K562 (cell line): ENCODE measurements around the gene CNPY4. TPM values are rescaled to one million over a fixed set of nuclear protein-coding genes. Genes with fewer than 3 reads are reported as not detected.

Source experiments
- ATAC-seq: fragments of 200-7000 bp; cut with Tn5 transposase; 3 replicates; pipeline ENCODE4 v1.9.1; 2020; ENCODE audit warnings: moderate library complexity
- BruUV-seq: library from RNA; stranded (reverse); fragments of 400-500 nt; replicated peaks from 2 replicates; lab custom pipeline; 2021; lab: Mats Ljungman, UMichigan
- CTCF ChIA-PET: fragments of 300-600 bp; formaldehyde crosslinking; extraction: SDS; loops from one replicate; lab custom pipeline; 2021; ENCODE audit warnings: low intra/inter-chr PET ratio; lab: Yijun Ruan, JAX
- POLR2A ChIA-PET: fragments of 300-600, 350-650 bp; sonication (Branson Sonifier 250); formaldehyde crosslinking; extraction: SDS; loops from one replicate; lab custom pipeline; 2021; ENCODE audit warnings: antibody characterized with exemption, inconsistent platforms; lab: Yijun Ruan, JAX
- DNase-seq, 4 experiments: peaks; one replicate each; pipeline versions ENCODE4 v3.0.0 to v3.0.0-alpha.2; 2011 to 2018; ENCODE audit warnings: low spot score in 3 of 4, mixed read lengths in 3 of 4; ENCODE audit errors: extremely low read depth in 1 of 4
- FAIRE-seq: peaks from 2 replicates; lab custom pipeline; 2011; peaks lifted over from hg19 to GRCh38; lab: Jason Lieb, UNC
- H2AFZ ChIP-seq: 2 replicates; pipeline ENCODE4 v1.6.0; 2011; ENCODE audit warnings: low read depth, low read length, control low read depth, inconsistent platforms
- H3K27ac ChIP-seq: fragments of 200-600 bp; 3 replicates; pipeline ENCODE4 v1.8.0; 2011; ENCODE audit warnings: low read depth, mild to moderate bottlenecking, control low read depth, inconsistent platforms, low read length, moderate library complexity, mixed read lengths; ENCODE audit errors: extremely low read depth
- H3K27me3 ChIP-seq, 2 experiments: fragments of 300-600 bp in 1 of 2; 2 replicates in 1 of 2; 3 replicates in 1 of 2; pipeline versions ENCODE4 v1.6.0 to v1.8.0; 2011; ENCODE audit warnings: inconsistent platforms in 2 of 2, low read length in 2 of 2, mild to moderate bottlenecking in 1 of 2, mixed read lengths in 1 of 2, moderate library complexity in 1 of 2; ENCODE audit not compliant: control insufficient read depth in 2 of 2, insufficient read depth in 2 of 2
- H3K36me3 ChIP-seq: fragments of 300-600 bp; 3 replicates; pipeline ENCODE4 v1.8.0; 2011; ENCODE audit warnings: mild to moderate bottlenecking, low read length, inconsistent platforms; ENCODE audit not compliant: control insufficient read depth, insufficient read depth
- H3K4me1 ChIP-seq, 2 experiments: fragments of 200-600 bp in 1 of 2; replicated peaks in 1 of 2; 2 replicates in 1 of 2; 3 replicates in 1 of 2; pipeline versions ENCODE4 v1.5.1 to v1.8.0; 2011; ENCODE audit warnings: inconsistent platforms in 2 of 2, low read length in 2 of 2, mild to moderate bottlenecking in 1 of 2, mixed read lengths in 1 of 2, moderate library complexity in 1 of 2; ENCODE audit not compliant: control insufficient read depth in 2 of 2, insufficient read depth in 2 of 2
- H3K4me2 ChIP-seq: 2 replicates; pipeline ENCODE4 v1.6.1; 2011; ENCODE audit warnings: low read length, control low read depth, inconsistent platforms, mixed read lengths; ENCODE audit not compliant: insufficient read depth
- H3K4me3 ChIP-seq: fragments of 200-600 bp; sonication (generic), shearing (Covaris generic); 2 replicates; pipeline ENCODE4 v1.5.1; 2016; ENCODE audit warnings: control low read depth, inconsistent platforms
- H3K79me2 ChIP-seq: fragments of 200-600 bp; 3 replicates; pipeline ENCODE4 v1.8.0; 2011; ENCODE audit warnings: low read length, inconsistent platforms; ENCODE audit not compliant: control insufficient read depth, insufficient read depth
- H3K9ac ChIP-seq, 2 experiments: 2 replicates each; pipeline versions ENCODE4 v1.6.0 to v1.6.1; 2011; ENCODE audit warnings: low read depth in 2 of 2, low read length in 2 of 2, control low read depth in 1 of 2, inconsistent platforms in 1 of 2, mild to moderate bottlenecking in 1 of 2, mixed read lengths in 1 of 2; ENCODE audit not compliant: insufficient read depth in 1 of 2
- H3K9me1 ChIP-seq: one replicate; pipeline ENCODE4 v1.6.0; 2011; ENCODE audit warnings: inconsistent platforms, mild to moderate bottlenecking, low read length, moderate library complexity; ENCODE audit not compliant: control insufficient read depth, insufficient read depth
- H3K9me3 ChIP-seq: replicated peaks from 2 replicates; pipeline ENCODE4 v1.5.1; 2011; ENCODE audit warnings: low read depth, low read length, inconsistent platforms; ENCODE audit not compliant: control insufficient read depth, insufficient read depth
- H4K20me1 ChIP-seq: replicated peaks from 2 replicates; pipeline ENCODE4 v1.6.1; 2011; ENCODE audit warnings: low read length, inconsistent platforms, mixed read lengths; ENCODE audit not compliant: control insufficient read depth, insufficient read depth
- BACH1 ChIP-seq: fragments of 200-800 bp; sonication (Bioruptor generic); IDR thresholded peaks from 2 replicates; pipeline ENCODE4 v1.6.1; 2016; ENCODE audit warnings: missing genetic modification characterization, missing compliant biosample characterization
- BRCA1 ChIP-seq, 2 experiments: fragments of 450-650 bp in 1 of 2; sonication (generic) in 1 of 2; formaldehyde crosslinking in 1 of 2; IDR thresholded peaks; 2 replicates each; pipeline versions ENCODE4 v1.5.0 to v1.6.1; 2017 to 2020; ENCODE audit warnings: mild to moderate bottlenecking in 1 of 2, missing genetic modification reagents in 1 of 2
- CBFA2T2 ChIP-seq: fragments of 450-650 bp; conservative IDR thresholded peaks from 2 replicates; pipeline ENCODE4 v1.6.1; 2017; ENCODE audit warnings: mild to moderate bottlenecking
- DMBX1 ChIP-seq: fragments of 250-450 bp; sonication (Bioruptor Pico); IDR thresholded peaks from 2 replicates; pipeline ENCODE4 v1.8.0; 2022; ENCODE audit warnings: inconsistent platforms, mild to moderate bottlenecking, moderate library complexity, borderline replicate concordance
- HDAC1 ChIP-seq, 2 experiments: fragments of 450-650 bp; IDR thresholded peaks; 2 replicates each; pipeline ENCODE4 v1.6.1; 2016 to 2017; ENCODE audit warnings: inconsistent platforms in 1 of 2, mild to moderate bottlenecking in 1 of 2, moderate library complexity in 1 of 2
- HES1 ChIP-seq: fragments of 450-650 bp; IDR thresholded peaks from 2 replicates; pipeline ENCODE4 v1.6.1; 2016; ENCODE audit warnings: low read depth, mild to moderate bottlenecking, moderate library complexity
- KDM2B ChIP-seq: fragments of 250-450 bp; sonication (Bioruptor Pico); IDR thresholded peaks from 2 replicates; pipeline ENCODE4 v1.8.0; 2021; ENCODE audit warnings: mild to moderate bottlenecking, moderate library complexity
- MAFF ChIP-seq: IDR thresholded peaks from 2 replicates; pipeline ENCODE4 v1.6.1; 2012; ENCODE audit warnings: low read length, improper control_type of control experiment
- MBD2 ChIP-seq: sonication (generic); IDR thresholded peaks from 2 replicates; pipeline ENCODE4 v1.6.1; 2016; ENCODE audit warnings: low read depth, borderline replicate concordance
- MCM7 ChIP-seq, 2 experiments: fragments of 450-650 bp; IDR thresholded peaks; 2 replicates each; pipeline ENCODE4 v1.6.1; 2016 to 2018
- MYC ChIP-seq, 2 experiments: fragments of 250-450 bp in 1 of 2; sonication (Bioruptor Pico) in 1 of 2; IDR thresholded peaks; 2 replicates each; pipeline versions ENCODE4 v1.5.1 to v1.6.1; 2012 to 2021; ENCODE audit warnings: low read depth in 2 of 2, borderline replicate concordance in 1 of 2, improper control_type of control experiment in 1 of 2, low read length in 1 of 2, mild to moderate bottlenecking in 1 of 2, moderate library complexity in 1 of 2
- PHB ChIP-seq: fragments of 250-450 bp; sonication (Bioruptor Pico); IDR thresholded peaks from 2 replicates; pipeline ENCODE4 v1.5.0; 2021
- SAFB ChIP-seq: fragments of 200-400 bp; formaldehyde crosslinking; IDR thresholded peaks from 2 replicates; pipeline ENCODE4 v1.6.1; 2017; ENCODE audit warnings: low read depth, low read length, borderline replicate concordance
- SMAD1 ChIP-seq: fragments of 150-350 bp; IDR thresholded peaks from 2 replicates; pipeline ENCODE4 v1.6.1; 2014; ENCODE audit warnings: low read length, low read depth; ENCODE audit not compliant: partially characterized antibody
- YY1 ChIP-seq, 3 experiments: IDR thresholded peaks; 2 replicates each; pipeline ENCODE4 v1.6.1; 2011; ENCODE audit warnings: low read length in 2 of 3, mild to moderate bottlenecking in 2 of 3, moderate library complexity in 2 of 3, borderline replicate concordance in 1 of 3, control low read depth in 1 of 3, low read depth in 1 of 3; ENCODE audit not compliant: insufficient read depth in 3 of 3, insufficient replicate concordance in 2 of 3, control insufficient read depth in 1 of 3, insufficient read length in 1 of 3; ENCODE audit errors: extremely low read depth in 1 of 3
- ZNF175 ChIP-seq: fragments of 200-800 bp; sonication (Bioruptor generic); IDR thresholded peaks from 2 replicates; pipeline ENCODE4 v1.6.1; 2016; ENCODE audit warnings: low read depth, mild to moderate bottlenecking, missing genetic modification characterization, missing compliant biosample characterization
- ZNF280B ChIP-seq: fragments of 250-450 bp; sonication (Bioruptor Pico); IDR thresholded peaks from 2 replicates; pipeline ENCODE4 v1.5.1; 2021; ENCODE audit warnings: mild to moderate bottlenecking
- ZNF41 ChIP-seq: fragments of 250-450 bp; sonication (Bioruptor Pico); conservative IDR thresholded peaks from 2 replicates; pipeline ENCODE4 v1.4.0; 2020; ENCODE audit warnings: mild to moderate bottlenecking
- ZNF778 ChIP-seq: fragments of 450-650 bp; formaldehyde crosslinking; IDR thresholded peaks from 2 replicates; pipeline ENCODE4 v1.4.0; 2020; ENCODE audit warnings: mild to moderate bottlenecking, moderate library complexity
- WGBS: fragments of 100-300 bp; shearing (Covaris generic); methylation state at CpG from one replicate; pipeline ENCODE4 v1.1.6; 2016; ENCODE audit warnings: low coverage, mixed read lengths; ENCODE audit not compliant: insufficient coverage; ENCODE audit errors: missing lambda C conversion rate; 5-methylcytosine and 5-hydroxymethylcytosine counted together
- in situ Hi-C: fragments of 300-500 bp; cut with MboI; formaldehyde crosslinking; loops from 4 replicates; pipeline ENCODE4 v1.15.0; 2018; ENCODE audit warnings: inconsistent platforms, mixed read lengths
- intact Hi-C: fragments of 100-400 bp; cut with micrococcal nuclease; formaldehyde crosslinking; loops from 2 replicates; pipeline ENCODE4 v1.14.2; 2022
- polyA plus RNA-seq, 8 experiments: library from polyadenylated mRNA; depleted of rRNA in 4 of 8; stranded (reverse) in 5 of 8; unstranded in 3 of 8; fragments of >200 nt; fragmentation: Nextera tagmentation in 2 of 8; fragmentation: Illumina TruSeq in 1 of 8; extraction: Ambion mirVana in 2 of 8; extraction: Trizol in 1 of 8; gene quantifications; 2 replicates each; pipeline versions ENCODE4 v1.2.1 to v1.2.3, GENCODE V29; 2011 to 2014; ENCODE audit warnings: inconsistent platforms in 1 of 8, missing spikeins in 1 of 8
- total RNA-seq, 7 experiments: library from RNA; depleted of rRNA in 6 of 7; stranded (reverse); fragments of >200 nt in 6 of 7; fragmentation: Illumina TruSeq in 2 of 7; extraction: Trizol in 2 of 7; gene quantifications; 2 replicates each; pipeline versions ENCODE4 v1.2.1 to v1.2.3, GENCODE V29; 2011 to 2021; ENCODE audit warnings: low replicate concordance in 1 of 7

The CNPY4 gene
- total and polyA plus RNA-seq, 9 of the 15 experiments (the other 6 are each of a cell fraction or from before 2014, with no cell fraction given), result 1.9 to 11.2 (median 7.0) TPM

- H3K79me2 ChIP-seq, result peaks cover 22% of the 10 kb centered on the region
- peak overlapping the region; percentile 99 for H3K4me2 ChIP-seq
- ChIA-PET CTCF (no interaction called here), POLR2A (interaction anchor here (0.7 to 1.7 kb wide), 5 partner anchors 11 to 99 kb away, joined by 3 to 15 read pairs (median 3); partner anchors contain the start of genes AP4M1 and MCM7)
- 0 out of 2 replicates have a peak, but pooled peaks cover 4% of the 10 kb centered on the region for H4K20me1 ChIP-seq
- DNase-seq (peak; percentile 59 to 77 (median 66)), FAIRE-seq (peak; percentile 29), ATAC-seq (peak; percentile 68)
- intact Hi-C loops (loop anchor here (1.0 to 2.0 kb wide), 2 partner anchors 19 to 38 kb away; partner anchors contain the start of genes AP4M1 and MCM7), in situ Hi-C loops (loop anchor here (10.0 kb wide), 1 partner anchor 1715 kb away; no protein-coding TSS in a partner anchor)
- H2AFZ ChIP-seq, result peak overlapping the region; percentile 95
- H3K36me3 ChIP-seq, result peaks cover 1% of the 10 kb centered on the region; the same call in 1 of the 3 replicates
- peak overlapping the region; percentile 88 for H3K27ac ChIP-seq
- peaks cover 30 to 48% of the 10 kb centered on the region in 2 experiments for H3K4me1 ChIP-seq
- WGBS, result 15% methylated on average over 19 of the region's 19 CpGs
- H3K9me1 ChIP-seq, result no peaks in the 10 kb centered on the region
- TSS peak; percentile 85 for BruUV-seq
- H3K27me3 ChIP-seq, result no peaks in the 10 kb centered on the region
- peak overlapping the region; percentile 72 for H3K4me3 ChIP-seq
- H3K9me3 ChIP-seq, result no peaks in the 10 kb centered on the region
- H3K9ac ChIP-seq, result peak overlapping the region; percentile 86 to 88
- TF ChIP-seq MBD2, result 0 out of 2 replicates have a peak, but pooled peaks have one; percentile 2
- no peak for TF ChIP-seq SMAD1
- TF ChIP-seq BRCA1 (IDR thresholded peaks at IDR 0.05), result no peak
- TF ChIP-seq BRCA1 (CRISPR knock-in tag; IDR thresholded peaks at IDR 0.05), result no peak
- peak; percentile 11; the same call in 1 of the 2 replicates for TF ChIP-seq PHB
- no peak for TF ChIP-seq MYC (IDR thresholded peaks at IDR 0.05; ENCODE audit: low read depth, low read length)
- TF ChIP-seq MYC (CRISPR knock-in tag; IDR thresholded peaks at IDR 0.05; ENCODE audit: borderline replicate concordance, low read depth), result no peak
- TF ChIP-seq ZNF41 (CRISPR knock-in tag), result no peak
- no peak for TF ChIP-seq ZNF778 (CRISPR knock-in tag)
- no peak for TF ChIP-seq MCM7 (IDR thresholded peaks at IDR 0.05)
- no peak for TF ChIP-seq CBFA2T2
- no peak for TF ChIP-seq BACH1 (tag)
- TF ChIP-seq YY1 (IDR thresholded peaks at IDR 0.05; ENCODE audit: borderline replicate concordance in 1 of 3, control insufficient read depth in 1 of 3, extremely low read depth in 1 of 3, insufficient read depth in 3 of 3, insufficient read length in 1 of 3, insufficient replicate concordance in 2 of 3, low read depth in 1 of 3, low read length in 2 of 3), result no peak
- no peak for TF ChIP-seq DMBX1
- TF ChIP-seq KDM2B, result no peak
- TF ChIP-seq ZNF175 (CRISPR knock-in tag), result no peak
- no peak for TF ChIP-seq ZNF280B (CRISPR knock-in tag)
- no peak for TF ChIP-seq HDAC1 (IDR thresholded peaks at IDR 0.05)
- TF ChIP-seq HES1, result no peak
- no peak for TF ChIP-seq SAFB
- no peak for TF ChIP-seq MAFF
Observed at GRCh38 chr7:100119970-100120732, 717 bp downstream of the CNPY4 start.
